SK-N-MC (cell line): ENCODE measurements around the gene CACNA1B.

Experiments
- EZH2 ChIP-seq: fragments of 200-600 bp; sonication (generic); IDR thresholded peaks from one replicate; pipeline ENCODE4 v1.6.1; 2017; ENCODE audit warnings: antibody characterized with exemption
- FOXP2 ChIP-seq: optimal IDR thresholded peaks from 2 replicates; pipeline ENCODE3; 2011; ENCODE audit warnings: mild to moderate bottlenecking, moderate library complexity; ENCODE audit not compliant: insufficient read depth; ENCODE audit errors: extremely low read length, control extremely low read depth
- POLR2AphosphoS5 ChIP-seq: IDR thresholded peaks from 2 replicates; pipeline ENCODE4 v1.6.1; 2012; ENCODE audit warnings: mild to moderate bottlenecking, low read depth, low read length, borderline replicate concordance

DNA sequence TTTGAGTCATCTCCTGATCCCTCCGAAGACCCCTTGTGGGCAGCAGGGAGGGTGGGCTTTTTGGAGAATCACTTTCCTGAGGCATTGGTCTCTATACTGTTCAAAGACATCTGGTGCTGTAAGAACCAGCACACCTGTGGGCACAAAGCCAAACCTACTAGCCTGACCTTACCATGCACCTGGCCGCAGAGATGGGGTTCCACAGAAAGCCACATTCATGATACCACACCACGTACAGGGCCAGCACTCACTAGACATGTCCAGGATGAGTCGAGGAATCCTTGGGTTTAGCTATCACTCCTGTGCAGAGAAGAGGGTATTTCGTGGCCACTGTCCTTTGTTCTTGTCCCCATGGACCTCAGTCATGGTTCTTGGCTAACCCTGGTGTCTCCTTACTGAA lies 203.4 kb downstream of the CACNA1B start:
- no peak for TF ChIP-seq POLR2AphosphoS5
- TF ChIP-seq EZH2, result no peak
- TF ChIP-seq FOXP2, result no peak
